ENCODE measurements around the gene RELN.
"Not testable (repeated sequence)": the region's sequence is repeated elsewhere in the genome, so short reads cannot be mapped to it uniquely, and the experiment has no call there.

The RELN gene

DNA sequence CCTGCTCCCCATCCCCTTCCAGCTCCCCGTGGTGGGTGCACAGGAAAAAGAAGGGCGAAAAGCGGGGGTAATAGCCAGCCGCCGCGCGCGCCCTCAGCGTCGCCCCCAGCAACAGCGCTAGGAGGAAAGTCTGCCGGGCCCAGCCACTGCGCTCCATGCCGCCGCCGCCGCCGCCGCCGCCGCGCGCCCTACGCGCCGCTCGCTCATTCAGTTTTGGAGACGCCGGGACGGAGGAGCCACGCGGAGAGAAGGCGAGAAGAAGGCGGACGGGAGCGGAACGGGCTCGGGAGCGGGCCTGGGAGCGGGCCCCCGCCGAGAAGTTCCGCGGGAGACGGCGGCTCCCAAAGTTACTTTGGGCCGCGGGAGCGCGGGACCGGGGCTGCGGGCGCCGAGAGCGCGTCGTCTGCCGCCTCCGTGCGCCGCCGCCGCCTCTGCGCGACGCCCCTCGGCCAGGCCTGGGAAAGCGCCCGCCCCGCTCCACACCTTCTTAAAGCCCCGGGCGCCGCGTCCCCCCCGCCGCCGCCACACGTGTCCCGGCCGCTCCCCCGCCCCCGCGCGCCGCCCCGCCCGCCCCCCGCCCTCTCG, at the start of gene RELN:
Gene RELN (minus strand): TSS at position 459 of the 585 bp plus-strand sequence. CDS start 302 bp downstream, at position 157.
- peak within 1 kb of the TSS; percentile 64 for H3K4me3 ChIP-seq (ENCODE audit: low read depth, low read length)
- TF ChIP-seq, protein P1, sequence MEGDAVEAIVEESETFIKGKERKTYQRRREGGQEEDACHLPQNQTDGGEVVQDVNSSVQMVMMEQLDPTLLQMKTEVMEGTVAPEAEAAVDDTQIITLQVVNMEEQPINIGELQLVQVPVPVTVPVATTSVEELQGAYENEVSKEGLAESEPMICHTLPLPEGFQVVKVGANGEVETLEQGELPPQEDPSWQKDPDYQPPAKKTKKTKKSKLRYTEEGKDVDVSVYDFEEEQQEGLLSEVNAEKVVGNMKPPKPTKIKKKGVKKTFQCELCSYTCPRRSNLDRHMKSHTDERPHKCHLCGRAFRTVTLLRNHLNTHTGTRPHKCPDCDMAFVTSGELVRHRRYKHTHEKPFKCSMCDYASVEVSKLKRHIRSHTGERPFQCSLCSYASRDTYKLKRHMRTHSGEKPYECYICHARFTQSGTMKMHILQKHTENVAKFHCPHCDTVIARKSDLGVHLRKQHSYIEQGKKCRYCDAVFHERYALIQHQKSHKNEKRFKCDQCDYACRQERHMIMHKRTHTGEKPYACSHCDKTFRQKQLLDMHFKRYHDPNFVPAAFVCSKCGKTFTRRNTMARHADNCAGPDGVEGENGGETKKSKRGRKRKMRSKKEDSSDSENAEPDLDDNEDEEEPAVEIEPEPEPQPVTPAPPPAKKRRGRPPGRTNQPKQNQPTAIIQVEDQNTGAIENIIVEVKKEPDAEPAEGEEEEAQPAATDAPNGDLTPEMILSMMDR (IDR thresholded peaks at IDR 0.05; ENCODE audit: low read depth, low read length) = no peak

DNA sequence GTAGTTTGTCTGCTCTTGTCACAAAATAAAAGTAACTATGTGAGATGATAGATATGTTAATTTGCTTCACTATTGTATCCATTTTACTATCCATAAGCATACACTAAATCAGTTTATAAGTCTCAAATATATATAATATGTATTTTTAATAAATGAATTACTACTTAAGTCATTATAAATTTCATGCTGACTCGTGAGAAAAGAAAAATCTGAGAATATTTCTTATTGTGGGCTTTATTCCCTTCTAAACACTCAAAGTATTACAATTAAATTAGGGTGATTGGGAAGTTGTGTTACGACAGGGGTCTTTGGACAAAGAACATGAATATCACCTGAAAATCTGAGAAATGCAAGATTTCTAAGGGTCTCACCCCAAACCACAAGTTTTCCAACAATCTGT, 48.7 kb upstream of the RELN start:
- TF ChIP-seq, protein P1 (IDR thresholded peaks at IDR 0.05; ENCODE audit: low read depth, low read length) = no peak
- H3K4me3 ChIP-seq (ENCODE audit: low read depth, low read length) = no peak overlapping the region

DNA sequence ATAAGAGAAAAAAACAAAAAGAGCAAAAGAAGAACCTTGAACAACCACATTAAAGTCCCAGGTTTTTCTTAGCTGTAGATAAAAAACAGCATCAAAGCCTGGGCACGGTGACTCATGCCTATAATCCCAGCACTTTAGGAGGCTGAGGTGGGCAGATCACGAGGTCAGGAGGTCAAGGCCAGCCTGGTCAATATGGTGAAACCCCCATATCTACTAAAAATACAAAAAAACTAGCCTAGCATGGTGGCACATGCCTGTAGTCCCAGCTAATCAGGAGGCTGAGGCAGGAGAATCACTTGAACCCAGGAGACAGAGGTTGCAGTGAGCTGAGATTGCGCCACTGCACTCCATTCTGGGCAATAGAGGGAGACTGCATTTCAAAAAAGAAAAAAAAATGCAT, 47.4 kb upstream of the RELN start:
- H3K4me3 ChIP-seq (ENCODE audit: low read depth, low read length) = not testable (repeated sequence)

DNA sequence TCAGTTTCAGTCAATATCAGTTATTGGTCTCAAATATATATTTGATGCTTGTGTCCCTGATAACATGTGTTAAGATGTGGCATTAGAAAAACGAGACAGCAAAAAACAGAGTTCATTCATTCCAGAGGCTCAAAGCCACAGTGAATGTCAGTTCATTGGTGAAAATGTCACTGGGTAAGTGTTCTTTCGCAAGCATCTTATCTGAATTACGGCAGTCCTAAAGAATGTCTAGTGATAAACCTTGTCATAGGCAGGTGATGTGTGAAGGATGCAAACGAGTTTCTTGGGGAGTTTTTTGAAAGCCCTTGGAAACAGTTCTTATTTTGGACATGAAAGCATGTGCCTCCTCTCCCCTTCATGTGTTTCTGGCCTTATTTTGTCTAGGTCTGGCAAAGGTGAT, 45.9 kb upstream of the RELN start:
- TF ChIP-seq, protein P1 (IDR thresholded peaks at IDR 0.05; ENCODE audit: low read depth, low read length) = no peak
- H3K4me3 ChIP-seq (ENCODE audit: low read depth, low read length) = no peak overlapping the region

DNA sequence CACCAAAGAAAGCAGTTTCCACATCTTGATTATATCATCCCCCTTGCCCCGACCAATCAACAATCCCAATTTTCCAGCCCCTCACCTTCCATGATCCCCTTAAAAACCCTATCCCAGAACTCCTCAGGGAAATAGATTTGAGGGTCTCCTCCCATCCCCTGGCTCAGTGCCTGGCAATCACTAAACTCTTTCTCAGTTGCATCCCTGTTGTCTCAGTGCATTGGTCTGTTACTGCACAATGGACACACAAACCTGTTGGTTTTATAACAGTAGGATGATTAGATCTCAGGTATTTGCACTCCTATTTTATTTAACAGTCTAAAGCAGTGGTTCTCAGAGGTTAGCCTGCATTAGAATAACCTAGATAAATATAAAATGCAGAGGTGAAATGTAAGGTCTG, 45.2 kb upstream of the RELN start:
- TF ChIP-seq, protein P1 (IDR thresholded peaks at IDR 0.05; ENCODE audit: low read depth, low read length) = no peak

DNA sequence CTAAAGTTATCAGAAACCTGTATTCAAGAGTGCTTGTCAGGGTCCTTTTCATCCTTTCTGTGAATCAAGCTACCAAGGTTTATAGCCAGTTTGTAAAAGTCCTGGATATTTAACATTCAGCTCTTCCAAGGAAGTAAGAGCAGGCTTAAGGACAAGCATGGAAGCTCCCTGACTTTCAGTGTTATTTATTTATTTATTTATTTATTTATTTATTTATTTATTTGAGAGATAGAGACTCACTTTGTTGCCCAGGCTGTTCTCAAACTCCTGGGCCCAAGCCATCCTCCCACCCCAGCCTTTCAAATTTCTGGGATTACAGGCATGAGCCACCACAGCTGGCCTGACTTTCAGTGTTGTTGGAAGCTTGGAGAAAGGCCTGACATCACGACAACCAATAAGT, 44.4 kb upstream of the RELN start:
- TF ChIP-seq, protein P1 (IDR thresholded peaks at IDR 0.05; ENCODE audit: low read depth, low read length) = no peak

More for the DNA sequence above, 45.2 kb upstream of the RELN start:
- no peak overlapping the region for H3K4me3 ChIP-seq (ENCODE audit: low read depth, low read length)

DNA sequence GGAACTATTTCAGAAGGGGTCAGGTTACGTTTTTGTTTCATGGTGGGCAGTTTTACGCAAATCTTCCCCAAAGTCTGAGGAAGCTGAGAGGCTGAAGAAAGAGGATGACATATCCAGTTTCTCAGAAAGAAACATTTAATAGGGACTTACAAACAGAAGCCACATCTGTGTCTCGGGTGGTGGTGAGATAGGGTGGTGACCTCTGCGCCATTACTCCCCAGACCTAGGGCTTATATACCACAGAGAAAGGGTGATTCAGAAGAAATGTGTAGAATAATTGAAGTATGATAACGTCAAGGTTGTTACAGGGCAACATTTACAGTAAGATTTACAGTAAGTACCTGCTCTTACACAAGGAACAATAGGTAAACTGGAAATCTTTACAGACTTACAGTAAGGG, 43.0 kb upstream of the RELN start:
- no peak overlapping the region for H3K4me3 ChIP-seq (ENCODE audit: low read depth, low read length)
- TF ChIP-seq, protein P1 (IDR thresholded peaks at IDR 0.05; ENCODE audit: low read depth, low read length) = no peak

More for the DNA sequence above, 44.4 kb upstream of the RELN start:
- H3K4me3 ChIP-seq (ENCODE audit: low read depth, low read length) = no peak overlapping the region

DNA sequence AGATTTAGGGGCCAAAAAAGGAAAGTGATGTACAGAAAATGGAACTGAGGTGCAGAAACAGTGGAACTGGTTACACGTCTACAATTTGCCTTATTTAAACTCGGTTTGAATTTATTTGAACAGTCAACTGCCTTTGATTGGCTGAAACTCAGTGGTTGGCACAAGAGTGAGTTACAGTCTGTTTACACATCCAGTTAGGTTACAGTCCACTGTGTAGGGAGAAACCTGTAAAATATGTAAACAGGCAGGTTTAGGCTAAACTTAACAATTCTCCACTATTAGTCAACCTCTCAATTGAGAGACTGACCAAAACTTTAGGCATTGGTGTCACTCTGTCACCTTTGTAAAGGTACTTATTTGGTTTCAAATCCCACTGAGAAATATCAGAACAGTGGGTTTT, 40.3 kb upstream of the RELN start:
- TF ChIP-seq, protein P1 (IDR thresholded peaks at IDR 0.05; ENCODE audit: low read depth, low read length) = no peak

More for the DNA sequence above, 40.3 kb upstream of the RELN start:
- no peak overlapping the region for H3K4me3 ChIP-seq (ENCODE audit: low read depth, low read length)
